ENCODE data around the gene SOX14. TPM values are rescaled to one million over a fixed set of nuclear protein-coding genes. Genes with fewer than 3 reads are reported as not detected.

Gene SOX14
- polyA plus RNA-seq, 1 of the 3 experiments (the other 2 are of a cell fraction) = not detected

DNA sequence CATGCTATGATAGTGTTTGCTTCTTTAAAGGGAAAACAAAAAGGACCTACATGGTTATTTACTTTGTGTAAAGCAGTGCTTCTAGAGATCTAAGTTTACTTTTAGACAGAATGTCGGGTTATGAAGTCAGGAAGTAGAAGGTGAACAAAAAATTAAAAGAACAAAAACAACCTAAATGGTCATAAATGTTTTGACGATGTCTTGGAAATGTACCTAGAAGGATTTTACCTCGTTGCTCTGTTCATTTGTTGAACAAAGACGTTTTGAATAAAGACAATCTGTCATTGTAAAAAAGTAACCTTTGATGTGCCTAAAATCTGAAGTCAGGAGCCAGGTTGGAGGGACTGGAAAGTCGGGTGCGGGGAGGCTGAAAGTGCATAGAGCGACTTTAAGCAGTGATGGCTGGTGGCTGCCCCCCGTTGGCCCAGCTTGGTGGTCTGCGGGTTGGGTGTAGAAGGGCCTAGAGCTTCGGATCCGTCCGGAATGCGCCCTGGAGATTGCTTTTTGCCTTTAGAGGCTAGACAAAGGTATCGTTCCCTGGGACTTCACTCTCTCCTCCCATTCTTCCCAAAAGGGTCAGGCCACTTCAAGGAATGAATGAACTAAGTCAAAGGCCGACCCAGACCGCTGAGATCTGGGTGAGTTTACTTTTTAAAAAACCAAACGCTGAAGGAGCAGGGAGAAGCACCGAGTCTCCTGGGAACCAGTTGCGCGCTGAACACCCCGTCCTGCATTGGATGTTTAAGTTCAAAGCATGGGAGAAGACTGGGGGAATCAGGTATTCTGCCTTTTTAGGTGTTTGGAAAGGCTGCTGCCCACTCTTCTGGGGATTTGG, 2.1 kb downstream of the SOX14 start:
- no peak overlapping the region for H3K9ac ChIP-seq
- no peaks in the 10 kb centered on the region for H3K79me2 ChIP-seq (ENCODE audit: insufficient read depth)
- H3K27ac ChIP-seq (ENCODE audit: low read depth in 2 of 2, low read length in 1 of 2) = no peak overlapping the region
- DNase-seq = peak; percentile 27
- H3K4me3 ChIP-seq (ENCODE audit: low read depth in 2 of 2, low read length in 1 of 2) = no peak overlapping the region
- H3K4me1 ChIP-seq (ENCODE audit: control insufficient read depth in 1 of 2, insufficient read depth in 2 of 2, low read depth in 1 of 2, low read length in 1 of 2) = peaks cover 0 to 12% of the 10 kb centered on the region in 2 experiments; a peak in 1 of 4 replicates
- no peaks in the 10 kb centered on the region for H3K9me3 ChIP-seq
- TF ChIP-seq POLR2AphosphoS5 (IDR thresholded peaks at IDR 0.05; ENCODE audit: low read depth, low read length) = no peak
- no peak for TF ChIP-seq GATA2 (CRISPR knock-in tag; IDR thresholded peaks at IDR 0.05)
- no peak for TF ChIP-seq EP300 (IDR thresholded peaks at IDR 0.05; ENCODE audit: borderline replicate concordance in 1 of 2, low read depth in 1 of 2, low read length in 1 of 2)
- no peak for TF ChIP-seq TEAD4 (IDR thresholded peaks at IDR 0.05; ENCODE audit: borderline replicate concordance, insufficient read depth)
- TF ChIP-seq NRF1 (IDR thresholded peaks at IDR 0.05; ENCODE audit: low read depth, low read length) = no peak
- ChIA-PET POLR2A (no interaction called here), CTCF (no interaction called here)
- H4K20me1 ChIP-seq (ENCODE audit: insufficient read depth) = no peaks in the 10 kb centered on the region
- no peaks in the 10 kb centered on the region for H3F3A ChIP-seq (replicated peaks; ENCODE audit: insufficient read depth)
- H3K9me2 ChIP-seq = no peaks in the 10 kb centered on the region
- H3K4me2 ChIP-seq = no peak overlapping the region
- no peak overlapping the region for H2AFZ ChIP-seq (ENCODE audit: low read depth)
- H3K36me3 ChIP-seq (replicated peaks in 1 of 2; ENCODE audit: control insufficient read depth in 1 of 2, insufficient read depth in 2 of 2, low read length in 1 of 2) = no peaks in the 10 kb centered on the region
- 3% methylated on average over 21 of the region's 21 CpGs for WGBS (ENCODE audit: low lambda C conversion rate)
- peaks cover 90% of the 10 kb centered on the region for H3K27me3 ChIP-seq (ENCODE audit: insufficient read depth)

GRCh38 chr3:137766876-137767537, 2.9 kb downstream of the SOX14 start:
- POLR2A ChIA-PET = interaction anchor here (0.6 kb wide), 2 partner anchors 954 to 1016 kb away, joined by 3 to 6 read pairs; no protein-coding TSS in a partner anchor

More at GRCh38 chr3:137766876-137767537, 2.9 kb downstream of the SOX14 start:
- H3F3A ChIP-seq (replicated peaks; ENCODE audit: insufficient read depth) = no peaks in the 10 kb centered on the region
- 2% methylated on average over 22 of the region's 22 CpGs for WGBS (ENCODE audit: low lambda C conversion rate)
- peaks cover 0 to 19% of the 10 kb centered on the region in 2 experiments; a peak in 1 of 4 replicates for H3K4me1 ChIP-seq (ENCODE audit: control insufficient read depth in 1 of 2, insufficient read depth in 2 of 2, low read depth in 1 of 2, low read length in 1 of 2)
- DNase-seq = peak; percentile 20
- no peaks in the 10 kb centered on the region for H3K9me3 ChIP-seq
- no peaks in the 10 kb centered on the region for H3K9me2 ChIP-seq
- H3K79me2 ChIP-seq (ENCODE audit: insufficient read depth) = no peaks in the 10 kb centered on the region
- H2AFZ ChIP-seq (ENCODE audit: low read depth) = no peak overlapping the region
- TF ChIP-seq NRF1 (IDR thresholded peaks at IDR 0.05; ENCODE audit: low read depth, low read length) (no peak), FOXM1 (IDR thresholded peaks at IDR 0.05; ENCODE audit: low read depth) (no peak), NFIC (IDR thresholded peaks at IDR 0.05; ENCODE audit: borderline replicate concordance) (no peak), YY1 (IDR thresholded peaks at IDR 0.05; ENCODE audit: low read depth) (no peak), RCOR1 (IDR thresholded peaks at IDR 0.05; ENCODE audit: low read length) (no peak), FOXJ3 (CRISPR knock-in tag; IDR thresholded peaks at IDR 0.05) (no peak), TAF1 (IDR thresholded peaks at IDR 0.05; ENCODE audit: borderline replicate concordance, low read depth, low read length) (no peak), GATA2 (CRISPR knock-in tag; IDR thresholded peaks at IDR 0.05) (no peak), MAX (IDR thresholded peaks at IDR 0.05; ENCODE audit: low read depth) (no peak)
- CTCF ChIA-PET = no interaction called here
- H4K20me1 ChIP-seq (ENCODE audit: insufficient read depth) = no peaks in the 10 kb centered on the region
- H3K4me2 ChIP-seq = no peak overlapping the region
- H3K27ac ChIP-seq (ENCODE audit: low read depth in 2 of 2, low read length in 1 of 2) = no peak overlapping the region
- peaks cover 97% of the 10 kb centered on the region for H3K27me3 ChIP-seq (ENCODE audit: insufficient read depth)
- no peaks in the 10 kb centered on the region for H3K36me3 ChIP-seq (replicated peaks in 1 of 2; ENCODE audit: control insufficient read depth in 1 of 2, insufficient read depth in 2 of 2, low read length in 1 of 2)
- no peak overlapping the region for H3K9ac ChIP-seq
- no peak overlapping the region for H3K4me3 ChIP-seq (ENCODE audit: low read depth in 2 of 2, low read length in 1 of 2)

Measured in SK-N-SH (cell line).